Stomach smooth muscle (tissue), 2 donors: ENCODE results near the gene TRIO.

Source experiments
- H3K27ac ChIP-seq: one replicate; pipeline ENCODE4 v1.7.0; 2013; ENCODE audit warnings: mild to moderate bottlenecking, low read length, inconsistent platforms
- H3K27me3 ChIP-seq, 2 donors: one replicate each; pipeline ENCODE4 v1.7.0; 2013; ENCODE audit warnings: low read length in 2 of 2; ENCODE audit not compliant: insufficient read depth in 2 of 2, control insufficient read depth in 1 of 2
- H3K36me3 ChIP-seq, 2 donors: one replicate each; pipeline ENCODE4 v1.7.0; 2013; ENCODE audit warnings: low read length in 2 of 2; ENCODE audit not compliant: control insufficient read depth in 2 of 2, insufficient read depth in 2 of 2
- H3K4me1 ChIP-seq: one replicate; pipeline ENCODE4 v1.7.0; 2013; ENCODE audit warnings: low read length; ENCODE audit not compliant: control insufficient read depth, insufficient read depth
- H3K4me3 ChIP-seq, 2 donors: one replicate each; pipeline ENCODE4 v1.7.0; 2013; ENCODE audit warnings: low read length in 2 of 2
- H3K9ac ChIP-seq, 2 donors: one replicate each; pipeline ENCODE4 v1.7.0; 2013; ENCODE audit warnings: low read length in 2 of 2, mild to moderate bottlenecking in 1 of 2
- H3K9me3 ChIP-seq, 2 donors: one replicate each; pipeline ENCODE4 v1.7.0; 2013; ENCODE audit warnings: low read length in 2 of 2; ENCODE audit not compliant: control insufficient read depth in 2 of 2
- donor health status: healthy.
- donor health status: Pancreatic carcinoma.

Gene TRIO

GRCh38 chr5:14310901-14311300, 167.8 kb downstream of the TRIO start:
- H3K9ac ChIP-seq: no peak overlapping the region
- no peaks in the 10 kb centered on the region for H3K27me3 ChIP-seq
- no peak overlapping the region for H3K4me3 ChIP-seq
- H3K27ac ChIP-seq: no peak overlapping the region
- peaks cover 8% of the 10 kb centered on the region for H3K4me1 ChIP-seq
- no peaks in the 10 kb centered on the region for H3K9me3 ChIP-seq
- peaks cover 30 to 31% of the 10 kb centered on the region in 2 donors for H3K36me3 ChIP-seq

DNA sequence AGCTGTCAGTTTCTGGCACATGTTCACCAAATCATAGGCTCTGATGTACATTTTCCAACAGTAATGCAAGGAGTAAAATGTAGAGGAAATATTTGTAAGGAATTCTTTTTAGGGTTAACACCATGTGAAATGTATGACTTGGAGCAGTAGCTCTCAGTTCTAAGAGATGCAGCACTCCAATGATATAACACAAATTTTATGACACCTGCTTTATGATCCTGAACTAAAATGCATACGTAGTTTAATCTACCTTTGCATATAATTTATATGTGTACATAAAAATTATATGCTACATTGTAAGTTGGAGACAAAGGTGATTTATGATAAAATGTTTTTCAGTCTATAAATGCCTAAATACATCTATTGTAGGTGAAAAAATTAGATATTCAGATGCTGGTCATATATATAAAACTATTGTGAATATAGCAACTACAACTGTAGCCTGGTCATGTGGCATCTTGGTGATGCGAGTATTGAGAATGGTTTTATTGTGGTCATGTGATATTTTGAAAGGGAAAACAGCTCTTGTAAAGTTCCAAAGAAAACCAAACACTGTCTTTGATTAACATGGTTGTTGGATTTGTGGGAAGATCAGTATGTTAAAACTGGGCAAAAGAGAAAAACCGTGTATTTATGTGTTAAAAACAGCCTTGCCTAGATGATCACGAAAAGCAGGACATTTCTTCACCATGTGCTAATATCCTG, 171.0 kb downstream of the TRIO start:
- no peak overlapping the region for H3K27ac ChIP-seq
- H3K4me3 ChIP-seq: no peak overlapping the region
- no peaks in the 10 kb centered on the region for H3K9me3 ChIP-seq
- H3K27me3 ChIP-seq: no peaks in the 10 kb centered on the region
- H3K4me1 ChIP-seq: peaks cover 8% of the 10 kb centered on the region
- no peak overlapping the region for H3K9ac ChIP-seq
- peaks cover 32 to 33% of the 10 kb centered on the region in 2 donors for H3K36me3 ChIP-seq

- no peak overlapping the region for H3K27ac ChIP-seq
- H3K9ac ChIP-seq: no peak overlapping the region
- H3K27me3 ChIP-seq: no peaks in the 10 kb centered on the region
- H3K9me3 ChIP-seq: no peaks in the 10 kb centered on the region
- peaks cover 5% of the 10 kb centered on the region for H3K4me1 ChIP-seq
- no peak overlapping the region for H3K4me3 ChIP-seq
- peaks cover 19 to 30% of the 10 kb centered on the region in 2 donors for H3K36me3 ChIP-seq
Observed at GRCh38 chr5:14316471-14316870, 173.3 kb downstream of the TRIO start.

DNA sequence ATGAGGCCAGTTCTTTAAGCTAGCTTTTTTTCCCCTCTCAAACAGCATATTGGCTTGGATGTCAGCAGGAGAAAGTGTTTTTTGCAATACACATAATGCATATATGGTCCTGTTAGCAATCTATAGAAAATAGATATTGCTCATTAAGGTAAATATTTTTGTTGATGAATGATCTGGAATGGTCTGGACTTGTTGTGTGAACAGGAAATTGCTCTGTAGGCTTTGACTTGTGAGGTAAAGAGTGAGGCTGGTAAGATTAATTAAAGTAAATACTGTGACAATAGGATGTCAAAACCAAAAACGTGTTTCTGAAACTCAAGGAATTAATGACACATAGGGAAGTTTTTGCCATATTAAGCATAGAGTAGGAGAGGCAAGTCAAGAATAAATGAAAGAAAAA, 176.0 kb downstream of the TRIO start:
- Histone ChIP-seq H3K4me3 (no peak overlapping the region), H3K36me3 (peaks cover 13 to 30% of the 10 kb centered on the region in 2 donors), H3K9ac (no peak overlapping the region), H3K27me3 (no peaks in the 10 kb centered on the region), H3K9me3 (no peaks in the 10 kb centered on the region), H3K27ac (no peak overlapping the region), H3K4me1 (no peaks in the 10 kb centered on the region)

GRCh38 chr5:14321936-14322335, 178.8 kb downstream of the TRIO start:
- H3K27ac ChIP-seq: no peak overlapping the region
- no peak overlapping the region for H3K9ac ChIP-seq
- H3K4me3 ChIP-seq: no peak overlapping the region
- peaks cover 6 to 29% of the 10 kb centered on the region in 2 donors for H3K36me3 ChIP-seq
- no peaks in the 10 kb centered on the region for H3K27me3 ChIP-seq
- H3K4me1 ChIP-seq: peaks cover 2% of the 10 kb centered on the region
- H3K9me3 ChIP-seq: no peaks in the 10 kb centered on the region

DNA sequence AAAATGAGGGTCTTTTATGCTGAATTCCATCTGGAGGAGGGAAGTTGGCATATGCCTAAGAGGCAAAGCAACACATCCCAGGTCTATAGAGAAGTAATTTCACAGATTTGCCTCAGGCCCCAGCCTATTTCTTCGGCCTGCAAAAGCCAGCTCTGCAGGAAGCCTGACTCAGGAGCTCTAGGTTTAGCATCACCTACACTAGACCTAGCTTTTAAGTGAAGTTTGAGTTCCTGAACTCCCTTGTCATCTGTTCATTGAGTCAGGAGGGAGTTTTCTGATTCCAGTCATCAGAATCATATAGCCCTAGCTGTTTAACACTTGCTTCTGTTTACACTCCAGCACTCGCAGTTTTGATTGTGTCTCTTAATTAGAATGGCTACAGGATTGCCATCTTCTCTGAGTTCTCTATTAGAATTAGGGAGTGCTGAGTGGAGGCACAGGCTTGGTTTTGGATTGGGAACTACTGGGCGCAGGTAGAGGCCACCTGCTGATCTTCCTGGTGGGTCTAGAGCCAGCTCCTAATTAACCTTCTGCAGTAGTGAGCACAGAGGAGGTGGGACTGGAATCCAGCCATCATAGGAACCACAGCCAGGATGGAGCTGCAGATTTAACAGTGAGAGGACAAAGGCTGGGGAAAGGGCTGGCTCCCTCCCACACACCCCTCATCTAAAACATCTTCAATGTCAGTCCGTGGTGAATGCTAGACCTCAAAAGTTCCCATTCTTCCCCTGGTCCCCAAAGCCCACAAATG, 179.5 kb downstream of the TRIO start:
- Histone ChIP-seq H3K36me3 (peaks cover under 1 to 25% of the 10 kb centered on the region in 2 donors), H3K27me3 (no peaks in the 10 kb centered on the region)

DNA sequence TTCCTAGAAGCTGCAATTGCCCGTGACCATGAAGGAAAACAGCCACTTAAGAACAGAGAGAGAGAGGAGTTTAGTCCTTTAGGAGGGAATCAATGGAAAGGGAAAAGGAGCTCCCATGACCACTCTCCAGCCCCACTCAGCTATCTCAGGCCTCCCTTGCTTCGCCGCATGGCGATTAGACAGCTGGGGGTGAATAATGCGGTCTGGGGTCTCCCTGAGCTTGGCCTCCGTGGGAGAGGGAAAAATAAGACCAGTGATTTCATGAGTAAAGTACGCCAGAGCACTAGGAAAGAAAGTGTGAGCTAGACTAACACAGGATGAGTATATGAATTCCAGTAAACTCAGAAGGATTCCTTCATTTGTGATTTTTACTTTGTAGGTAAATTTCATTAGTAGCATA, 180.3 kb downstream of the TRIO start:
- Histone ChIP-seq H3K4me3 (no peak overlapping the region), H3K36me3 (peaks cover 5 to 25% of the 10 kb centered on the region in 2 donors), H3K27me3 (no peaks in the 10 kb centered on the region), H3K4me1 (peaks cover 2% of the 10 kb centered on the region), H3K9me3 (no peaks in the 10 kb centered on the region), H3K27ac (no peak overlapping the region), H3K9ac (no peak overlapping the region)

More for the DNA sequence above, 179.5 kb downstream of the TRIO start:
- no peak overlapping the region for H3K27ac ChIP-seq
- no peak overlapping the region for H3K4me3 ChIP-seq
- H3K9ac ChIP-seq: peak overlapping the region in 1 of 2 donors; percentile 29
- H3K4me1 ChIP-seq: peaks cover 2% of the 10 kb centered on the region
- H3K9me3 ChIP-seq: no peaks in the 10 kb centered on the region

- Histone ChIP-seq H3K9ac (no peak overlapping the region), H3K9me3 (no peaks in the 10 kb centered on the region), H3K27me3 (no peaks in the 10 kb centered on the region), H3K36me3 (peaks cover 5 to 22% of the 10 kb centered on the region in 2 donors), H3K4me3 (no peak overlapping the region), H3K27ac (no peak overlapping the region), H3K4me1 (peaks cover 2% of the 10 kb centered on the region)
Observed at GRCh38 chr5:14325369-14325768, 182.2 kb downstream of the TRIO start.

- no peaks in the 10 kb centered on the region for H3K27me3 ChIP-seq
- H3K27ac ChIP-seq: no peak overlapping the region
- H3K4me1 ChIP-seq: peaks cover 2% of the 10 kb centered on the region
- H3K9me3 ChIP-seq: no peaks in the 10 kb centered on the region
- H3K36me3 ChIP-seq: peaks cover 11 to 26% of the 10 kb centered on the region in 2 donors
- H3K9ac ChIP-seq: no peak overlapping the region
- no peak overlapping the region for H3K4me3 ChIP-seq
Observed at GRCh38 chr5:14326035-14326903, 183.1 kb downstream of the TRIO start.

- Histone ChIP-seq H3K9ac (no peak overlapping the region), H3K27ac (no peak overlapping the region)
Observed at GRCh38 chr5:14327624-14328023, 184.5 kb downstream of the TRIO start.

More at GRCh38 chr5:14327624-14328023, 184.5 kb downstream of the TRIO start:
- no peak overlapping the region for H3K4me3 ChIP-seq
- H3K4me1 ChIP-seq: peaks cover 2% of the 10 kb centered on the region
- H3K36me3 ChIP-seq: peaks cover 14 to 27% of the 10 kb centered on the region in 2 donors
- no peaks in the 10 kb centered on the region for H3K9me3 ChIP-seq
- H3K27me3 ChIP-seq: no peaks in the 10 kb centered on the region
